Stimulated activated CD8-positive, alpha-beta memory T cell treated with anti-CD3 and anti-CD28 coated beads, Interleukin-15, amount 100 ng/mL, for 24 hours (primary cell): ENCODE results near the gene TSPAN4.

Experiments
- DNase-seq: peaks from one replicate; pipeline ENCODE4 v3.0.0-alpha.2; 2020; ENCODE audit warnings: low read depth

TSPAN4 gene

DNA sequence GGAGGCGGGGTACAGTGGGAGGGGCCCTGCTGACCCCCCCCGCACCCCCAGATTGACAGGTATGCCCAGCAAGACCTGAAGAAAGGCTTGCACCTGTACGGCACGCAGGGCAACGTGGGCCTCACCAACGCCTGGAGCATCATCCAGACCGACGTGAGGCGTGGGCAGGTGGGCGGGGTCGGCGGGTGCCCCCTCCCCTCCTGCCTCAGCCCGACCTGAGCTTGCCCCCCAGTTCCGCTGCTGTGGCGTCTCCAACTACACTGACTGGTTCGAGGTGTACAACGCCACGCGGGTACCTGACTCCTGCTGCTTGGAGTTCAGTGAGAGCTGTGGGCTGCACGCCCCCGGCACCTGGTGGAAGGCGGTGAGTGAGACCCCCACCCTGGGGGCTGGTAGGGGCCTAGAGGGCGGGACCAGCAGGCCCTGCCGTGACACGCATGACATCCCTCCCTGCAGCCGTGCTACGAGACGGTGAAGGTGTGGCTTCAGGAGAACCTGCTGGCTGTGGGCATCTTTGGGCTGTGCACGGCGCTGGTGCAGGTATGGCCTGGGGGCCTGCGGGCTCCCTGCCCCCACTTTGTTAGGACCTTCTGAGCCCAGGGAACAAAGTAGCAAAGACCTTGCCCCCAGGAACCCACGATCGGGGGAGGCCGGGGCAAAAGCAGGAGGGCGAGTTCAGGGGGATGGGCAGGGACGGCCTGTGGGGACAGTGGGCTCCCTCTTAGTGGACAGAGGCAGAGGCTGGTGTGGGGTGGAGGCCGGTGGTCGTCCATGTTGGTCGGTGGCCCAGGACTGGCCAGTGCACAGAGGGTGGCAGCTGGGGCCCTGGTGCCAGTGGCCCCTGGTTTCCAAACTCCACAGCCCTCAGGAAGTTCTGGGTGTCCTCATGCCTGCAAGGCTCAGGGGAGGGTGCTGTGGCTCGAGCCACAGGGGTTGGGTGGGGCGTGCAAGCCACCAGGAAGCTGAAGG, 23.1 kb downstream of the TSPAN4 start:
- no peak for DNase-seq

DNA sequence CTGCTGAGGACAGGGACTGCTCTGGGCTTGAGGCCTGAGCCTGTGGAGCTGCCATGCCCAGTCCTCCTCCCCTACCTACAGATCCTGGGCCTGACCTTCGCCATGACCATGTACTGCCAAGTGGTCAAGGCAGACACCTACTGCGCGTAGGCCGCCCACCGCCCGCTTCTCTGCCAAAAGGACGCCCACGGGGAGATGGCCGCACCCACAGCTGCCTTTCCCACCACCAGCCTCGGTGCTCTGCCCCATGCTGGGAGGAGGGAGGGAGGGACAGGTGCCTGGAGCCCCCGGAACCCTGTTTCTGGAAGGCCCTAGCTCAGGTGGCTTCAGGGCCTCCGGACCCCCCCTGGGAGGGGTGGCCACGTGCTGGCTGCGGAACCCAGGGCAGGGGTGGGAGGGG, 23.8 kb downstream of the TSPAN4 start:
- no peak for DNase-seq

DNA sequence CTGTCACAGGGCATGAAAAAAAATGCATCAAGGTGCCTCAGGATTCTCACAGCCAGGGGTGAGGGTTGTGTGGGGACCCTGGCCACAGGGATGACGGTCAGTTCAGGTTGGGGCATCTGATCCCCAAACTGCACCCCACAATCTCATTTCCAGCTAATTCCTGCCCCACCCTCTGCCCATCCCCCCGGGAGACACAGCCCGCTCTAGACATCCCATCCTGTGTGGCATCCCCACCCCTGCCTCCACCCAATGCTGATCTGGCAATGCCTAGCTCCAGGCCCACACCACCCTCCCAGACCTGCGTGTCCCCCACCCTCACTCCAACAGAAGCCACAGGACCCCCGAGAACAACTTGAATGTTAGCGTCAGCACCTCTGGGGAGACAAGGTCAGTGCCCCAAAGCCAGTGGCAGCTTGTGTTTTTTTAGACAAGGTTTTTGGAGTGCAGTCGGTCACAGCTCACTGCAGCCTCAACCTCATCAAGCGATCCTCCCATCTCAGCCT, 25.3 kb downstream of the TSPAN4 start:
- DNase-seq: no peak

DNA sequence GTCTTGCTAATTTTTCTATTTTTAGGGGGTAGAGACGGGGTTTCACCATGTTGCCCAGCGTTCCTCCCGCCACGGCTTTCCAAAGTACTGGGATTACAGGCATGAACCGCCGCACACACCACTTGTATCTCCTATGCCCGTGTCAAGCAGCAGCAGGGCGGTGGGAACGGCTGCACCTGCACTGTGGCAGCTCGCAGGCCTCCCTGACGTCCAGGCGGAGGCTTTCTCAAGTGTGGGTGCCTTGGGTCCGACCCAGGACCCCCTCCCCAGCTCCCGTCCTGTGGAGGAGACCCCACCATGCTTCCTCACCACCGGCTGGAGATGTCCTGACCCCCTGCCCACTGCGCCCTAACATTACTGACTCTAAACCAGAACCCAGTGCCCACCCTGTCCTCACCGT, 25.7 kb downstream of the TSPAN4 start:
- DNase-seq: no peak

DNA sequence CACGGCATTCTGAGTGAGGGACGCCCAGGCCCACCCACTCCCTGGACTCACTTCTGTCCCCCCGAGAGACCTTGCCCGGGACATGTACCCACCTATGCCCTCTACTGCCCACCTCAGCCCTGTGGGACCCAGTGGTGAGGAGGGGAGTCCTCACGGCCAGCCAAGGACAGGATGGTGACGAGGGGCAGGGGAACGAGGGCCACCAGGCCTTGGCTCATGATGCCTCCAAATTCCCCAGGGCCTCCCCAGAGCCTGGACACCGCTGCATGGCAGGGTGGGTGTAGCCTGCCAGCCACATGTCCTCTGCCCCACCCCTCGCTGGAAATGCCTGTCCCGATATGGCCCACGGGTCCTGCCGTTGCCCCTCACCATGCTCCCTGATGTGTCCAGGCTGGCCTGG, 26.1 kb downstream of the TSPAN4 start:
- no peak for DNase-seq

DNA sequence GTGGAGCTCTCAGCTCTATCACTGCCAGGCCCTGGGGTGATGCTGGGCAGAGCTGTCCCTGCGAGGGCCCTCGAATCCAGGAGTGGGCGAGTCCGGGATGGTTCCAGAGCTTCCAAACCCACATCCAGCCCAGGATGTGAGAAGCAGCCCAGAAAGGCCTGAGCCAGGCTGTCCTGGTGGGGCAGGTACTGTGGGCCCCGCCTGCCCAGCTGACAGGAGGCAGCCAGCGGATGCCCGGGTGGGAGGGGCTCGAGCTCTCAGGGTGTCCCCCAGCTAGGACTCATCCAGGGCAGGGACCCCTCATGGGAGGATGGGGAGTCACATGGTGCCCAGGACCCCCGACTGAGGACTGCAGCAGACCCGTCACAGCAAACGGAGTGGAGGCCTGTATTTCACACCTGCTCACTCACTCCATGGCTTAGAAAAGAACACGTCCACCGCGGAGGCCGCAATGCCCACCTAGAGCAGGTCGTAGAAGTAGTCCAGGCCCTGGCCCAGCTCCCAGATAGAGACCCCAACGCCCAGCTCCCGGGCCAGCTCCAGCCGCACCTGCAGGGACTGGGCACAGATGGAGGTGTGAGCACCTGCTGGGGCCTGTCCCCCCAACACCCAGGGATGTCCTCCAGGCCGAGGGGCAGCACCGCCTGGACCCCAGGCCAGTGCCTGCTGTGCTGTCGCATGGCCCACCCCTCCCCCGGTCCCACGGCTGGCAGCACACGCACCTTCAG, 26.9 kb downstream of the TSPAN4 start:
- DNase-seq: no peak

DNA sequence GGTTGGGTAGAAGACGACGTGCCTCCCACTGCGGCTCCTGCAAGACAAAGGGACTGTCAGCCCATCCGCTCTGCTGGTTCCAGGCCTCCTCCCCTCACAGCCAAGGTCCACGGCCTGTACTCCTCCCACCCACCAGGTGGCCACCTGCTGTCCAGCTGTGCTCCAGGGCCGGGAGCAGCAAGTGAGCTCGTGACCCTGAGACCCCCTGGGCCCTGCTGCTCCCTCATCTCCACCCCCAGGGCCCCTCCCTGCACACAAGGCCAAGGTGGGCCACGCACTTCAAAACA, 27.4 kb downstream of the TSPAN4 start:
- no peak for DNase-seq

DNA sequence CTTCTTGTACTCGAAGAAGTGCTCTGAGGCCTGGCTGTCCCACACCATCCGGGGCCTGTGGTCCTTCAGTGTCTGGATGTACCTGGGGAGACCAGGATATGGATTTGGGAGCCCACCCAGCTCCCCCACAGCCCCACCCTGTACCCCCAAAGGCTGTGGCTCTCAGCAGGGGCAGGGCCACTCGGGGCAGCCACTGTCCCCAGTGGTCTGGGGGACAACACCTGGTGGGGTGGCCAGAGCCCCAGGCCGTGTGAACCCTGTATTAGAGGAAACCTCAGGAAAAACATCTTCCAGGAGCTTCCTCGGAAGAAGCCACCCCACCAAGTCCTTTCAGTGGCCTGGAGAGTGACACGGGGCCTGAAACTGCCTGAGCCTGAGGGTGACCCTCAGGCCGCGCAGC, 27.8 kb downstream of the TSPAN4 start:
- DNase-seq: no peak

DNA sequence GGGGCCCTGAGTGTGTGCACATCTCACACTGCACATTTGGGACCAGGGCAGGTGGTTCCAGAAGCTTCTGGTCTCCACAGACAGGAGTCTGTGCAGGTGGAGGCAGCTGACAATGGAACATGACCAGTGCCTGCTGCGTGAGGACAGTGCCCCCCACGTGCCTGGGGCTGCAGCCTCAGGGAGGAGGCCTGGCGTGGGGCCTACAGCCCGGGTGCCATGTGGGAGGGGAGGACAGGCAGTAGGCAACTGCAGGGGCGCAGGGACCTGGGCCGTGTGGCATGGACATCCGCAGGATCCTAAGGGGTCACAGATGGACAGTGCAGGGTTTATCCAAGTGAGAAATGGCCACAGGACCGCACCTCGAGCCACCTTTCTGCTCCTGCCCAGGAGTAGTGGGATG, 28.8 kb downstream of the TSPAN4 start:
- no peak for DNase-seq

DNA sequence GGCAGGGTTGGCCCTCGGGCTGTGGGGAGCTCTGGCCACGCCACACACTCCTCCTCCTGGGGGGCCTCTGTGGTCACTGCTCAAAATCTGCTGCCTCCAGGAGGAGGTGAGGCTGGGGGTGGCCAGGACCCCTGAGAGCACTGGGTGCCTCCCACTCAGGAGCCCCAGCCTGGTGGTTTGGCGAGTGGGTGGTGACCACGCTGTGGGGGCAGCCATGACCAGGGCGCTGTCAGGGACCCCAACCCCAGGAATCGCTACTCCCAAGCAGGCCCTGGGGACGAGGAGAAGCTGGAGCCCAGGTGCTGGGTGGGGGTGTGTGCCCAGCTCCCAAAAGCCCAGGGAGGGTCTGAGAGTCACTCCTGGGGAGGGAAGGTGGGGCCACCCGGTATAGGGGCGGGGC, 30.1 kb downstream of the TSPAN4 start:
- DNase-seq: no peak

DNA sequence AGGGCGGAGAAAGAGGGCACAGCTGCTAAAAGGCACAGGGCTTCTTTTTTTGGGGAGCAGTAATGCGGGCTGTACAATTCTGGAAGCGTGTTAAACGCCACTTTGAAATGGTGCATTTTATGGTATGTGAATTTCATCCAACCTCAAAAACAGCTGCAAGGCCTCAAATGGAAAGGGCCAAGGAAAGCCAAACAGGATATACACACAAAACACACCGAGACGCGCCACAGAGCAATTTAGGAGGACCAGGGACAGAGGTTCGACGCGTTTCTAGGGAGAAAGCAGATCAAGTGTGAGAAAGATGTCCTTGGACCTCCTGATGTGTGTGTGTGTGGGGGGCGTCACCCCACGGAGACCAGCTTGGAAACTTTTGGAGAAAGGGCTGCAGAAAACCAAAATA, 31.1 kb downstream of the TSPAN4 start:
- no peak for DNase-seq

DNA sequence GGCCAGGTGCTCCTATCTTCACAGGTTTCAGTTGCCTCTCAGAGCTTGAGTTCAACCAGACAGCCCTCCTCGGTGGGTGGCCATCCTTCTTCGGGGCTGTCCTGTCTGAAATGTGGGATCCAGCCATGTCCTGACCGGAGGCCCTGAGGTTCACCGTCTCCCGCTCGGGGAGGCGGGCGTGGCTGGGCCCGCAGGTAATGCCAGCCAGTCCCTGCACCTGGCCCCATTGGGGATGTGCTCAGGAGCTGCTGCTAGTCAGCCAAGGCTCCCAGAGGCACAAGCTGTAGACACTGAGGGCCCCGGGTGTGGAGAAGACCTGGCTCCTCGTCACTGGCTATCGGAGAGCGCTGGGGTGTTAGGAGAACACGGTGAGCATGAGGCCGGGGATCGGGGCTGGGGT, 32.6 kb downstream of the TSPAN4 start:
- DNase-seq: no peak

DNA sequence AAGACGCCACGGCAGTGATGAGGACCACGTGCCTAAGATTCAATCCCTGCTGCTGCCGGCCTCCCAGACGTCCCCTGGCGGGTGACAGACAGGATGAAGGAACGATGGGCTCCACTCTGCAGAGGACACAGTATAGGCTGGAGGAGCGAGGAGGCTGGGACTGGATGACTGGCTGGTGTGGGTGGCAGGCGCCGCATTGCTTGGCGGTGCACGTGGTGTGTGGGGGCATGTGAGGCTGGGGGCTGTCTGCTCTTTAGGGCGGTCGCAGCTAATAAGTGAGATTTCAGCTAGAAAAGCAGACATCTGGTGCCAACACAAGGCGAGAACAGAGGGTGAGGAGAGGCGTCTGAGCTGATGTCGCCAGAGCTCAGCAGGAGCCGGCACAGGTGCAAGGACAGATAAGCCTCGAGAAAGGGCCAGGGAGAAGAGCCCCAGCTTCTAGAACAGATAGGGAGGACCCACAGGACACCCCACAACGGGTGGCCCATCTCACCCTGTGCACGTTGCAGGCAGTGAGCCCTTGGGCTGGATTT, 33.2 kb downstream of the TSPAN4 start:
- DNase-seq: no peak

DNA sequence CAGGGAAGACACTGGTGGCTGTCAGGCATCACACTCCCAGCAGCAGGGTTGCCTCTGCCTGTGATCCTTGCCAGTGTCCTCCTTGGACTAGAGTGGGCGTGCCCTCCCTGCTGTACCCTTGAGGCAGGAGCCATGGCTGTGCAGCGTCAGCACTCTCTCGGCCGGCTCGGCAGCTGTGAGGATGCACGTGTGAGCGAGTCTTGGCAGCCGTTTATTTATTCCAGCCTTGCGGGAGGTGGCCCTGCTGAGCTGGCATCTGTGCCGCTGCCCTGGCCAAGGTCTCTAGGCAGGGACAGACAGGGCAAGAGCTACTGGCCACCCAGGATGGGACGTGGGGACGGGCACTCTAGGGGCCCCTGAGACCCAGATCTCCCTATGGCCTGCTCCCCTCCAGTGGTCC, 33.9 kb downstream of the TSPAN4 start:
- no peak for DNase-seq

DNA sequence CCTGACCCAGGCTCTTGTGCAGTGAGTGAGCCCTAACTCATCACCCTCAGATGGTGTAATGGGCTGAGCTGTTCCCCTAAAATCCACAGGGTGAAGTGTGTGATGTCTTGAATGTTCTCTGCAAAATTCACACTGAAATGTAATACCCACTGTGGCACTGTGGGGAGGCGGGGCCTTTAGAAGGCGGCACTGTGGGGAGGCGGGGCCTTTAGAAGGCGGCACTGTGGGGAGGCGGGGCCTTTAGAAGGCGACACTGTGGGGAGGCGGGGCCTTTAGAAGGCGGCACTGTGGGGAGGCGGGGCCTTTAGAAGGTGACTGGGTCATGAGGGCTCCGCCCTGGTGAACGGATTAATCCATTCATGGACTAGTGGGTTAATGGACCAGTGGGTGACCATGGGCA, 34.9 kb downstream of the TSPAN4 start:
- DNase-seq: no peak

DNA sequence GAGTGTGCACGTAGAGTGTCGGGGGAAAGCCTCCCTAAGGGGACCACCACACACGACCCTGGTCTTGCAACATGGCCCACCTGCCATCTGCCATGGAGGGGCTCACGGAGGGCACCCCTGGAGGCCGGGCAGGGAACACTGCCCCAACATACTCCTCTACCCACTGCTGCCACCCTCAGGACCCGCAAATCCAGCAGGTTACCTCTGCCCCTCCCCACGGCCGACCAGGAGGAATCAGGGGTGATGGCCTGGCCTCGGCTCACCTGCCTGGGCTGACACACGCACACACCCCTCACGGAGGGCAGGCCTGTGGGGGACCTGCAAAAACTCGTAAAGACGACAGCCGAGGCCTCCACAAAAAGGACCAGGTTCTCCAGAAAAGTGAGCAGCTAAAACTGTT, 37.8 kb downstream of the TSPAN4 start:
- no peak for DNase-seq

DNA sequence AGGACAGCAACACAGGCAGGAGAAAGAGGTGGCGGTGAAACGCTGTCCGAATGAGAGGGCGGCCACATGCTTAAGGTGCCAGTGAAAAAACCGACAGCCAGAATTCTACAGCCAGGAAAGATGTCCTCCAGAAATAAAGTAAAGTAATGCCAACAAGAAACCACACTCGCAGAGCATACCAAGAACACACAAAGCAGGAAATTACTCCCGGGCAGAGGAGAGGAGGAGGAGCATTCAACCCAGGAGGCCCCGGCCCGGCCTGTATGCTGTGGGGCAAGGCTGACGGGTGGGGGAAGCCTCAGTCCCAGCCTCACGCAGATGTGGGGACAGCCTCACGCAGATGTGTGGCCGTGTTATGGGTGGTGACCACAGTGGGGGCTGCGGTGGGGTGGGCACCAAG, 39.9 kb downstream of the TSPAN4 start:
- no peak for DNase-seq

DNA sequence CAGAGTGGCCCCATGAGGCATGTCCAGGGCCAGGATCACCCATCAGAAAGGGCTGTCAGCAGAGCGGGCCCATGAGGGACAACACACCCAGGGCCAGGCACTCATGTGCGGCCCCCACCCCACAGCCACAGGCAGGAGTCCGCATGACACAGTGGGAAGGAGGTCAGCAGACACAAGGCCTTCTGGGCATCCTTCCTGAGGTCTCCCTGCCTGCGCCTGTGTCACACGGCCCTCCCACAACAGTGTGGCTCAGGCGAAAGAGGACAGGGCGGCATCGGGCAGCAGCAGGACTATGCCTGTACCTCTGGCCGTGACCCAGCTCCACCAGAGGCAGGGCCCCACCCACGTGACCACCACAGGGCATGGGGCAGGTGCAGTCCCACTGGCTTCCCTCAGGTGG, 40.9 kb downstream of the TSPAN4 start:
- no peak for DNase-seq

DNA sequence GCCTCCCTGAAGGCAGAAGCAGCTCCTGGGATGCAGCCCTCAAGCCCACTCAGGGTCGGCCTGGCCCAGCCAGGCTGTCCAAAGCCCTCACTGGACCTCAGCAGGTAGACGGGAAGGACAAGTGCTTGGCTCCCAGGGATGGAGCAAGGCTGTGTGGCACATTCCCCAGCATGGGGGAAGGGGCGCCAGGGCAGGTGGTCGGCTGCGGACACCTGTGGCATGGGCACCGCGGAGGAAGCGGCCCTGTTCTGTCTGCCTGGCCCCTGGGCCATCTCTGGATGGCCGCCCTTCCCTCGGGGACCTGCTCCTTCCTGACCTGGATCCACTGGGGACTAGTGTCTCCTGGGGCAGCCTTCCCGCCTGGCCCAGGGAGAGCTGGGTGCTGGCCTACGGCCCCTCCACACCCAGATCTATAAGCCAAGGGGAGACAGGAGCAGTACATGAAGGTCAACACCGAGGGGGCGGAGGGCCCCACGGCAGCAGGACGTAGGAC, 42.0 kb downstream of the TSPAN4 start:
- DNase-seq: no peak

DNA sequence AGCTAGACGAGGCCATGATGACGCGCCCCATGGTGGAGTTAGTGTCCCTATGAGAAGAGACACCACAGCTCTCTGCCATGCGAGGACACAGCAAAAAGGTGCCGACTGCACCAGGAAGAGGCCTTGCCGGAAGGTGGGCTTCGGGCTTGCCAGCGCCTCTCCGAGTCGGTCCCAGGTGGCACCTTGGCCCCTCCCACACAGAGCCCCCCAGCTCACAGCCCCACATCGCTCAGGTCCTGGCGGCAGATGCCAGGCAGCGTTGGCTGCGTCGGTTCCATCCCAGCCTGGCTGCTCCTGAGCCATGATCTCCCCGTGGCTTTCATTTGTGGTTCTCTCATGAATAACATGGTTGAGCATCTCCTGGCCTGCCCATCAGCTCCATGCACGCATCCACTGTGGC, 43.9 kb downstream of the TSPAN4 start:
- DNase-seq: no peak

DNA sequence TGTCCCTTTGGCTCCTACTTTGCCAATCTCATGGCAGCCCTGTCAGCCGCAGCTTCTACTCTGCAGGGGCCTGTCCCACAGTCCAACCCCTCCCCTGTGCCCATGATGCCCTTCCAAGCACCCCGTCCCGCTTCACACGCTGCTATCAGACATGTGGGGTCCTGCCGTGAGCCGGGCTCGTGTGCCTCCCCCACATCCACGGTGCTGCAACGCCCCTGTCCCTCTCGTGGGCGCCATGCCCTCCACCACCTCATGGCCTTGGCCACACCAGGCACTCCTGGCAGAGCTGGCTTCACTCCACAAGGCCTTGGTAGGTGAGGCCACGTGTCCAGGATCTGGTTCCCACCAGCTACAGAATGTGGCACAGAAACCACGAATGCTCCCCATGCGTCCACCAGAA, 44.9 kb downstream of the TSPAN4 start:
- no peak for DNase-seq

DNA sequence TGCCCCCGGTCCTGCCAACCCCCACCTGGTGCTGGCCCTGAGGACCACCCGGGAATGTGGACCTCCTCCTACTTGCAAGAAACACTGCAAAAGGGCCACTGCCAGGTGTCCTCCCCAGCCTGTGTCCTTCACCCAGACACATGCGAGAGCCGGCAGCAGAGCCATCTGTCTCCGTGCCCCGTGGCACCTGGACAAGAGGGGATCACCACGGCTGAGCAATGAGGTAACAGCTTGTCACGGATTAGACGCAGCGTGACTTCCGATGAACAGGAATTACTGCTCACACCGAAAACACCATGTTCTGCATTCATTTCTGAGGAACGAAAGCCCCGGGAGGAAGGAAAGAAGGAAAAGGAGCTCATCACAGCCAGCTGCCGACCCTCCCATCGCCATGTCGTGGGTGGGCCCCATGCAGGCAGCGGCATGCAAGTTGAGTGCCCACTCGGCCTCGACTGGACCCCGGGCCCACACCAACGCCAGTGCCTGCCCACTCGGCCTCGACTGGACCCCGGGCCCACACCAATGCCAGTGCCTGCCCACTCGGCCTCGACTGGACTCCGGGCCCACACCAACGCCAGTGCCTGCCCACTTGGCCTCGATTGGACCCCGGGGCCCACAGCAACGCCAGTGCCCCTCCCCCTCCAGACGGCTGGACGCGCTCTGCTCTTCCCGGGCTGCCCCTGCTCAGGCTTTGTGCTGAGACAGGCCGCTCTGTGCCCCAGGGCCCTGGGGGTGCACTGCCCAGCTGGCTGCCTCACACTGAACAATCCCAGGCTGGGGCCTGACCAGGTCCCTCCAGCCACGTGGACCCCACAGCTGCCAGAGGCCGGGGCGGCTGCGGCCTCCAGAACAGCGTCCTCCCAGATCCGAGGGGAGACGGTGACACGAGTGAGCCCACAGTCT, 45.9 kb downstream of the TSPAN4 start:
- no peak for DNase-seq
